Activated B cell treated with CpG ODN at 0.5 μM for 24 hours (primary cell): ENCODE data around the gene LTK. TPM values are rescaled to one million over a fixed set of nuclear protein-coding genes. Genes with fewer than 3 reads are reported as not detected.

ENCODE experiments used
- ATAC-seq: fragments of 200-7000 bp; cut with Tn5 transposase; one replicate; pipeline ENCODE4 v1.10.0; 2021; ENCODE audit warnings: low read depth, mild to moderate bottlenecking, moderate library complexity
- CTCF ChIA-PET: fragments of 350-600 bp; sonication (Branson Sonifier 250); formaldehyde crosslinking; loops from one replicate; lab custom pipeline; 2021; ENCODE audit warnings: antibody characterized with exemption; lab: Charles Lee
- POLR2A ChIA-PET: fragments of 350-600 bp; sonication (Branson Sonifier 250); formaldehyde crosslinking; loops from one replicate; lab custom pipeline; 2021; ENCODE audit warnings: antibody characterized with exemption; lab: Charles Lee
- DNase-seq: peaks from one replicate; pipeline ENCODE4 v3.0.0; 2022
- H3K27ac Mint-ChIP-seq: one replicate; pipeline ENCODE4 v1.8.0; 2020; ENCODE audit warnings: mixed read lengths
- H3K27me3 Mint-ChIP-seq: one replicate; pipeline ENCODE4 v1.8.0; 2021; ENCODE audit warnings: mixed read lengths
- H3K36me3 Mint-ChIP-seq: one replicate; pipeline ENCODE4 v1.8.0; 2021; ENCODE audit warnings: low read depth, mixed read lengths
- H3K4me1 Mint-ChIP-seq: one replicate; pipeline ENCODE4 v1.8.0; 2021; ENCODE audit warnings: mixed read lengths
- H3K4me3 Mint-ChIP-seq: one replicate; pipeline ENCODE4 v1.8.0; 2020; ENCODE audit warnings: mild to moderate bottlenecking, mixed read lengths
- H3K9me3 Mint-ChIP-seq: one replicate; pipeline ENCODE4 v1.8.0; 2020; ENCODE audit warnings: mixed read lengths
- CTCF ChIP-seq: fragments of 200-600 bp; IDR thresholded peaks from one replicate; pipeline ENCODE4 v1.8.0; 2022; ENCODE audit warnings: antibody characterized with exemption, mild to moderate bottlenecking
- intact Hi-C: fragments of 100-400 bp; cut with micrococcal nuclease; formaldehyde crosslinking; loops from one replicate; pipeline ENCODE4 v1.15.1; 2024
- total RNA-seq: library from RNA; stranded (reverse); gene quantifications from 2 replicates; pipeline ENCODE4 v1.2.3, GENCODE V29; 2022

The LTK gene
- total RNA-seq, 1 donor from 2014 or later = 2.2 TPM

GRCh38 chr15:41486286-41486685 is 27.3 kb downstream of the LTK start:
- TF ChIP-seq CTCF = no peak
- intact Hi-C loops = no loop called here
- ATAC-seq (no peak), DNase-seq (no peak)
- Mint-ChIP-seq H3K36me3 (peaks cover 8% of the 10 kb centered on the region), H3K27me3 (peaks cover 8% of the 10 kb centered on the region), H3K27ac (no peak overlapping the region), H3K9me3 (no peaks in the 10 kb centered on the region), H3K4me1 (peaks cover 19% of the 10 kb centered on the region), H3K4me3 (no peak overlapping the region)
- ChIA-PET POLR2A (no interaction called here), CTCF (no interaction called here)

- H3K27ac Mint-ChIP-seq = no peak overlapping the region
- intact Hi-C loops = no loop called here
- ATAC-seq (no peak), DNase-seq (no peak)
- CTCF ChIA-PET = no interaction called here
- POLR2A ChIA-PET = no interaction called here
- H3K9me3 Mint-ChIP-seq = no peaks in the 10 kb centered on the region
- no peak for TF ChIP-seq CTCF
- H3K4me1 Mint-ChIP-seq = peaks cover 19% of the 10 kb centered on the region
- peaks cover 3% of the 10 kb centered on the region for H3K27me3 Mint-ChIP-seq
- peaks cover 20% of the 10 kb centered on the region for H3K36me3 Mint-ChIP-seq
- H3K4me3 Mint-ChIP-seq = no peak overlapping the region
These were observed 28.5 kb downstream of the LTK start for GRCh38 chr15:41484937-41485625.

GRCh38 chr15:41483519-41483918 is 30.1 kb downstream of the LTK start:
- Mint-ChIP-seq H3K4me1 (peaks cover 19% of the 10 kb centered on the region), H3K27me3 (peaks cover 3% of the 10 kb centered on the region), H3K36me3 (peaks cover 34% of the 10 kb centered on the region), H3K4me3 (no peak overlapping the region), H3K27ac (peak overlapping the region; percentile 73), H3K9me3 (no peaks in the 10 kb centered on the region)
- no peak for DNase-seq
- ATAC-seq = peak; percentile 33
- ChIA-PET CTCF (interaction anchor here (0.6 kb wide), 1 partner anchor 299 kb away, joined by 3 read pairs; no protein-coding TSS in a partner anchor), POLR2A (interaction anchor here (0.8 kb wide), 1 partner anchor 10 kb away, joined by 3 read pairs; the partner anchor contains the start of gene ITPKA)
- no peak for TF ChIP-seq CTCF
- intact Hi-C loops = loop anchor here (1.0 to 2.0 kb wide), 2 partner anchors 10 to 17 kb away; partner anchors contain the start of gene ITPKA

- no peaks in the 10 kb centered on the region for H3K9me3 Mint-ChIP-seq
- CTCF ChIA-PET = interaction anchor here (0.6 kb wide), 1 partner anchor 300 kb away, joined by 3 read pairs; no protein-coding TSS in a partner anchor
- H3K27me3 Mint-ChIP-seq = peaks cover 3% of the 10 kb centered on the region
- DNase-seq (no peak), ATAC-seq (peak; percentile 85)
- peaks cover 37% of the 10 kb centered on the region for H3K36me3 Mint-ChIP-seq
- POLR2A ChIA-PET = interaction anchor here (0.5 kb wide), 1 partner anchor 69 kb away, joined by 3 read pairs; no protein-coding TSS in a partner anchor
- peaks cover 19% of the 10 kb centered on the region for H3K4me1 Mint-ChIP-seq
- peak overlapping the region; percentile 73 for H3K27ac Mint-ChIP-seq
- intact Hi-C loops = loop anchor here (1.0 to 2.0 kb wide), 2 partner anchors 10 to 16 kb away; partner anchors contain the start of gene ITPKA
- H3K4me3 Mint-ChIP-seq = no peak overlapping the region
- no peak for TF ChIP-seq CTCF
These were observed 30.5 kb downstream of the LTK start for GRCh38 chr15:41483115-41483514.
